ENCODE measurements around the gene ZNF598. TPM values are rescaled to one million over a fixed set of nuclear protein-coding genes. Genes with fewer than 3 reads are reported as not detected.
A peak's percentile ranks its signal among the peaks of the same experiment; 100 is the strongest.

The ZNF598 gene
- total and polyA plus RNA-seq, 2 of the 13 experiments (the other 11 are each of a cell fraction or from before 2014, with no cell fraction given): 13.5 to 14.2 TPM

GRCh38 chr16:2015117-2015946 is 5.7 kb upstream of the ZNF598 start (continued):
- TF ChIP-seq KDM5A (IDR thresholded peaks at IDR 0.05; ENCODE audit: borderline replicate concordance, low read length): no peak
- no peak for TF ChIP-seq DZIP1 (CRISPR knock-in tag; IDR thresholded peaks at IDR 0.05)
- no peak for TF ChIP-seq ZUFSP (CRISPR knock-in tag; IDR thresholded peaks at IDR 0.05; ENCODE audit: borderline replicate concordance)
- TF ChIP-seq ZNF724P (CRISPR knock-in tag; IDR thresholded peaks at IDR 0.05; ENCODE audit: borderline replicate concordance): no peak; the same call in 1 of the 2 replicates
- peak; percentile 64 for TF ChIP-seq ZNF687 (CRISPR knock-in tag; IDR thresholded peaks at IDR 0.05)
- TF ChIP-seq ZNF7 (CRISPR knock-in tag; IDR thresholded peaks at IDR 0.05): no peak
- TF ChIP-seq BORCS8-MEF2B (CRISPR knock-in tag; IDR thresholded peaks at IDR 0.05): 0 out of 2 replicates have a peak, but pooled peaks have one; percentile 14
- no peak for TF ChIP-seq ZKSCAN1 (IDR thresholded peaks at IDR 0.05; ENCODE audit: low read length)
- TF ChIP-seq ZFP36L1 (CRISPR knock-in tag; IDR thresholded peaks at IDR 0.05): no peak
- no peak for TF ChIP-seq ZNF34 (CRISPR knock-in tag; IDR thresholded peaks at IDR 0.05; ENCODE audit: borderline replicate concordance)
- peak; percentile 34; the same call in 1 of the 2 replicates for TF ChIP-seq KAT8 (CRISPR knock-in tag; IDR thresholded peaks at IDR 0.05)
- TF ChIP-seq ZBTB4 (CRISPR knock-in tag; IDR thresholded peaks at IDR 0.05; ENCODE audit: borderline replicate concordance): no peak
- no peak for TF ChIP-seq ZNF333 (CRISPR knock-in tag; IDR thresholded peaks at IDR 0.05; ENCODE audit: borderline replicate concordance)
- TF ChIP-seq CHCHD3 (CRISPR knock-in tag; IDR thresholded peaks at IDR 0.05): no peak
- no peak for TF ChIP-seq TEAD2 (CRISPR knock-in tag; IDR thresholded peaks at IDR 0.05)

Data from HepG2 (cell line).